ENCODE results near the gene APLP2. TPM values are rescaled to one million over a fixed set of nuclear protein-coding genes. Genes with fewer than 3 reads are reported as not detected.

Gene APLP2
- 159 to 198 TPM (median 185 TPM) in 5 replicates for total RNA-seq (2022; extraction: Qiagen RNA extraction; ENCODE audit: low read depth)

DNA sequence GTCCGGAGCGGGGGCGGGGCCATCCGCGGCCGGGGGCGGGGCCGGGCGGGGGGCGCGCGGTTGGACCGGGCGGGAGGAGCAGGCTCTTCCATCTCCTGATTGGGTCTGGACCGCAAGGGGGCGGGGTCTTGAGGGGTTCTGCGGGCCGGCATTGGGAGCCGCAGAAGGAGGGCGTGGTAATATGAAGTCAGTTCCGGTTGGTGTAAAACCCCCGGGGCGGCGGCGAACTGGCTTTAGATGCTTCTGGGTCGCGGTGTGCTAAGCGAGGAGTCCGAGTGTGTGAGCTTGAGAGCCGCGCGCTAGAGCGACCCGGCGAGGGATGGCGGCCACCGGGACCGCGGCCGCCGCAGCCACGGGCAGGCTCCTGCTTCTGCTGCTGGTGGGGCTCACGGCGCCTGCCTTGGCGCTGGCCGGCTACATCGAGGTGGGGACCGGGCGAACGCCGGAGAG is at the start of gene APLP2:
Gene APLP2, plus strand, starts transcription at position 236 of the 450 bp plus-strand sequence. Its CDS starts 84 bp downstream, at position 320.

DNA sequence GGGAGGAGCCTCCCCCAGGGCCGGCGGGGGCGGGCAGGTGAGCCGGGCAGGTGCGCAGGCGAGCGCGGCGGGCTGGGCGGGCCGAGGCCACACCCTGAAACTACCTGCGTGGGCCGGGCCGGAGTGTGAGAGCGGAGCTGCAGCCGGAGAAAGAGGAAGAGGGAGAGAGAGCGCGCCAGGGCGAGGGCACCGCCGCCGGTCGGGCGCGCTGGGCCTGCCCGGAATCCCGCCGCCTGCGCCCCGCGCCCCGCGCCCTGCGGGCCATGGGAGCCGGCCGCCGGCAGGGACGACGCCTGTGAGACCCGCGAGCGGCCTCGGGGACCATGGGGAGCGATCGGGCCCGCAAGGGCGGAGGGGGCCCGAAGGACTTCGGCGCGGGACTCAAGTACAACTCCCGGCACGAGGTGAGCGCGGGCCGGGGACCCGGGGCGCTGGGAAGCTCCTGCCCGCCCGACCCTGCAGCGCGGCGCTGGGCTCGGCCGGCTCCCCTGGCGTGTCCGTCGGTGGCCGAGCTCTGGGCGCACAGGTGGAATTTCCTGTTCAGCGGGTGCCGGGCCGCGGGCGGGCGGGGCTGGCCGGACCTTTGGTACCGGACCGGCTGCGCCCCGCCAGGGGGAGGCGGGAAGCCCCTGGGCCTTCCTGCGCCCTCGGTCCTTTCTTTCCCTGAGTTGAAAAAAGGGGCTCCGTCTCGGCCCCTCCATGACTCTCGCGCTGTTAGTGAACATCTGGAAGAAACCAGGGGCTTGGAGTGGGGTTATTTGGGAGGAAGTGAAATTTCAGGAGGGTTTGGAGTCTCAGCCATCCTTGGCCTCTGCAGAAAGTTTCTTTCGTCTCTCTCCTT is 90.2 kb downstream of the APLP2 start, which contains the start of gene ST14:
Gene ST14, plus strand, starts transcription at position 126 of the 841 bp plus-strand sequence. Its CDS starts 198 bp downstream, at position 324.

Other genes with a start within 250 kb of the APLP2 start
- 10.8 to 14.8 TPM (median 13.2 TPM) in 5 replicates for gene NFRKB, start 174.3 kb upstream of the APLP2 start, total RNA-seq (2022; extraction: Qiagen RNA extraction; ENCODE audit: low read depth)
- gene PRDM10, start 67.1 kb upstream of the APLP2 start, total RNA-seq (2022; extraction: Qiagen RNA extraction; ENCODE audit: low read depth): 2.1 to 2.5 TPM (median 2.1 TPM) in 5 replicates
- gene ST14, start 89.9 kb downstream of the APLP2 start, total RNA-seq (2022; extraction: Qiagen RNA extraction; ENCODE audit: low read depth): 0.05 to 0.16 TPM (median 0.13 TPM) in 4 of 5 replicates, not detected in the other
- 7.4 to 10.9 TPM (median 7.8 TPM) in 5 replicates for gene ZBTB44, start 245.0 kb downstream of the APLP2 start, total RNA-seq (2022; extraction: Qiagen RNA extraction; ENCODE audit: low read depth)